HepG2 (cell line): Measurements from ENCODE around the gene GRPEL2. TPM values are rescaled to one million over a fixed set of nuclear protein-coding genes. Genes with fewer than 3 reads are reported as not detected.

Source experiments
- ATAC-seq: fragments of 200-7000 bp; cut with Tn5 transposase; 3 replicates; pipeline ENCODE4 v1.9.1; 2020; ENCODE audit warnings: mild to moderate bottlenecking, moderate library complexity
- BruUV-seq: library from RNA; stranded (reverse); fragments of 400-500 nt; replicated peaks from 2 replicates; lab custom pipeline; 2021; lab: Mats Ljungman, UMichigan
- CTCF ChIA-PET: fragments of 300-600 bp; formaldehyde crosslinking; extraction: SDS; loops from one replicate; lab custom pipeline; 2021; ENCODE audit warnings: low total read pairs, inconsistent platforms, low intra/inter-chr PET ratio; lab: Yijun Ruan, JAX
- POLR2A ChIA-PET: fragments of 350-600 bp; sonication (Branson Sonifier 250); formaldehyde crosslinking; loops from one replicate; lab custom pipeline; 2020; ENCODE audit warnings: antibody characterized with exemption, inconsistent platforms; lab: Yijun Ruan, JAX
- DNase-seq: peaks from one replicate; pipeline ENCODE4 v3.0.0-alpha.2; 2015; ENCODE audit warnings: low spot score
- FAIRE-seq: peaks from 3 replicates; lab custom pipeline; 2011; peaks lifted over from hg19 to GRCh38; lab: Jason Lieb, UNC
- H2AFZ ChIP-seq: one replicate; pipeline ENCODE4 v1.6.1; 2011; ENCODE audit warnings: low read length, inconsistent platforms
- H3K27ac ChIP-seq: fragments of 300-600 bp; 3 replicates; pipeline ENCODE4 v1.8.0; 2011; ENCODE audit warnings: mixed run types, mild to moderate bottlenecking, mixed read lengths, low read length, inconsistent platforms; ENCODE audit not compliant: insufficient read depth; ENCODE audit errors: extremely low read length
- H3K27me3 ChIP-seq, 2 experiments: fragments of 200-600 bp in 1 of 2; 2 replicates in 1 of 2; 3 replicates in 1 of 2; pipeline versions ENCODE4 v1.6.0 to v1.8.0; 2011; ENCODE audit warnings: low read length in 2 of 2, mild to moderate bottlenecking in 2 of 2, moderate library complexity in 2 of 2, inconsistent platforms in 1 of 2; ENCODE audit not compliant: insufficient read depth in 2 of 2, control insufficient read depth in 1 of 2
- H3K36me3 ChIP-seq, 2 experiments: fragments of 200-600 bp in 1 of 2; replicated peaks in 1 of 2; 2 replicates in 1 of 2; 3 replicates in 1 of 2; pipeline versions ENCODE4 v1.5.1 to v1.8.0; 2011; ENCODE audit warnings: low read length in 2 of 2, inconsistent platforms in 1 of 2; ENCODE audit not compliant: insufficient read depth in 2 of 2, control insufficient read depth in 1 of 2
- H3K4me1 ChIP-seq: 2 replicates; pipeline ENCODE4 v1.5.1; 2012; ENCODE audit warnings: low read length, inconsistent platforms; ENCODE audit not compliant: insufficient read depth
- H3K4me2 ChIP-seq: 2 replicates; pipeline ENCODE4 v1.6.0; 2011; ENCODE audit warnings: low read depth, low read length, inconsistent platforms
- H3K4me3 ChIP-seq, 3 experiments: fragments of 200-600 bp in 1 of 3; sonication (generic), shearing (Covaris generic) in 1 of 3; replicated peaks in 1 of 3; 2 replicates each; pipeline ENCODE4 v1.5.1; 2011 to 2016; ENCODE audit warnings: low read length in 3 of 3, inconsistent platforms in 2 of 3, low read depth in 2 of 3, mild to moderate bottlenecking in 2 of 3, control low read depth in 1 of 3, mixed read lengths in 1 of 3; ENCODE audit not compliant: insufficient read depth in 1 of 3
- H3K79me2 ChIP-seq: one replicate; pipeline ENCODE4 v1.6.1; 2011; ENCODE audit warnings: low read length, inconsistent platforms; ENCODE audit not compliant: insufficient read depth
- H3K9ac ChIP-seq: 2 replicates; pipeline ENCODE4 v1.6.0; 2011; ENCODE audit warnings: mild to moderate bottlenecking, low read depth, low read length, inconsistent platforms; ENCODE audit not compliant: insufficient read depth
- H3K9me3 ChIP-seq: 2 replicates; pipeline ENCODE4 v1.5.1; 2012; ENCODE audit warnings: mild to moderate bottlenecking, low read length
- H4K20me1 ChIP-seq: 2 replicates; pipeline ENCODE4 v1.6.0; 2011; ENCODE audit warnings: inconsistent platforms, mild to moderate bottlenecking, low read length, moderate library complexity; ENCODE audit not compliant: insufficient read depth
- CREM ChIP-seq, 2 experiments: sonication (generic) in 1 of 2; formaldehyde crosslinking in 1 of 2; IDR thresholded peaks; 2 replicates each; pipeline versions ENCODE4 v1.4.0 to v1.6.1; 2016 to 2020; ENCODE audit warnings: antibody characterized with exemption in 1 of 2, mild to moderate bottlenecking in 1 of 2, missing genetic modification reagents in 1 of 2
- GATAD2A ChIP-seq: IDR thresholded peaks from 2 replicates; pipeline ENCODE4 v1.6.1; 2016
- PTBP1 ChIP-seq: fragments of 200-400 bp; formaldehyde crosslinking; IDR thresholded peaks from 2 replicates; pipeline ENCODE4 v1.6.1; 2018; ENCODE audit warnings: low read length, low read depth; ENCODE audit not compliant: poor library complexity, severe bottlenecking
- ZBTB39 ChIP-seq: sonication (generic); formaldehyde crosslinking; IDR thresholded peaks from 2 replicates; pipeline ENCODE4 v1.5.0; 2020; ENCODE audit warnings: missing genetic modification reagents
- ZMAT3 ChIP-seq: sonication (generic); formaldehyde crosslinking; conservative IDR thresholded peaks from 2 replicates; pipeline ENCODE4 v1.7.0; 2021; ENCODE audit warnings: missing genetic modification reagents
- ZNF124 ChIP-seq: sonication (generic); formaldehyde crosslinking; IDR thresholded peaks from 2 replicates; pipeline ENCODE4 v1.4.0; 2020; ENCODE audit warnings: missing genetic modification reagents
- ZNF816 ChIP-seq: sonication (generic); formaldehyde crosslinking; IDR thresholded peaks from 2 replicates; pipeline ENCODE4 v1.8.0; 2022; ENCODE audit warnings: missing genetic modification reagents, mild to moderate bottlenecking, borderline replicate concordance
- WGBS: methylation state at CpG from one replicate; pipeline ENCODE4 v1.1.6; 2017; ENCODE audit warnings: low lambda C conversion rate; 5-methylcytosine and 5-hydroxymethylcytosine counted together
- in situ Hi-C: cut with HindIII; loops from 2 replicates; pipeline ENCODE4 v1.10.0; 2017; ENCODE audit warnings: low pct_unique_long_range_greater_than_20kb; ENCODE audit not compliant: extremely low pct_ligation_motif_present
- intact Hi-C: fragments of 100-400 bp; cut with micrococcal nuclease; formaldehyde crosslinking; loops from one replicate; pipeline ENCODE4 v1.10.0; 2022; ENCODE audit not compliant: unreplicated experiment
- polyA plus RNA-seq, 8 experiments: library from polyadenylated mRNA; depleted of rRNA in 3 of 8; stranded (reverse) in 7 of 8; unstranded in 1 of 8; fragments of >200 nt; fragmentation: Illumina TruSeq in 4 of 8; extraction: Trizol in 4 of 8; gene quantifications; 2 replicates each; pipeline versions ENCODE4 v1.2.1 to v1.2.3, GENCODE V29; 2011 to 2016; ENCODE audit warnings: low read depth in 4 of 8, missing spikeins in 1 of 8, mixed read lengths in 1 of 8; ENCODE audit not compliant: insufficient read depth in 1 of 8
- total RNA-seq, 5 experiments: library from RNA; depleted of rRNA; stranded (reverse); fragments of >200 nt; fragmentation: Illumina TruSeq; extraction: Trizol; gene quantifications; 2 replicates each; pipeline ENCODE4 v1.2.3, GENCODE V29; 2016; ENCODE audit warnings: low read depth in 1 of 5

Gene GRPEL2
- total and polyA plus RNA-seq, 2 of the 13 experiments (the other 11 are each of a cell fraction or from before 2014, with no cell fraction given) = 13.1 to 16.6 TPM

DNA sequence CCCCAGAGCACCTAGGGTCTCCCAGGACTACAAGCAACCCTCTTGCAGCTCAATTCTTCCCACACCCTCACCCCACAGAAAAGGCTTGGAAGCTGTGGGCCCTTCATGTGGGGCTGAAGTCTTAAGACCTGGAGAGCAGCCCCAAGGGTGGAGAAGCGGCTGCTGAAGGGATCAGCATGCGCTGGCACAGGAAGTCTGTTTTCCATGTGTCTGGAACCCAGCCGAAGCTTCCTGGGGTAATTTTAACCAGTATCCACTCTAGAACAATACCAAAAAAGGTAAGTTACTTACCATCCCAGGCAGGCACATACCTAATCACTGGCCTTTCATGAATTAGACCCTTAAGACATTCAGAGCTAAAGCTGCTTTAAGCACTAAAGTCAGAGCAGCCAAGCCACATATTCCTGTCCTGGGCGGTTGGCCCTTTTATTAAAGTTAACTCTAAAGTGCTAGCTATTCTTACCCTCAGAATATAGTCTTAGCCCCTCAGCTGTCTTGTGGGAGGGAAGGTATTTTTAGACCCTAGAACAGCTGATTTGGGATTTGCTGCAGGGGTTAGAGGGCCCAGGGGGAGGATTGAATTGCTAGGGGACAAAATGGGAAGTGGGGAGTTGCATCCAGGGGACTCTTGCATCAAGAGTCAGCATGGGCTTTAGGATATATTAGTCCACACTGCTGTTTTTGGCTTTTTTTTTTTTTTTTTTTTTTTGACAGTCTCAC lies 26.9 kb downstream of the GRPEL2 start:
- Histone ChIP-seq H3K9me3 (no peaks in the 10 kb centered on the region), H3K9ac (no peak overlapping the region), H3K4me1 (peaks cover 10% of the 10 kb centered on the region), H3K36me3 (no peaks in the 10 kb centered on the region), H3K27me3 (peaks cover 0 to 2% of the 10 kb centered on the region in 2 experiments; a peak in 1 of 5 replicates), H3K27ac (no peak overlapping the region), H4K20me1 (no peaks in the 10 kb centered on the region), H3K4me3 (no peak overlapping the region), H3K4me2 (no peak overlapping the region), H2AFZ (no peak overlapping the region), H3K79me2 (no peaks in the 10 kb centered on the region)
- no peak for FAIRE-seq
- no peak for ATAC-seq
- no peak for TF ChIP-seq PTBP1
- no peak for TF ChIP-seq ZNF124 (CRISPR knock-in tag)
- TF ChIP-seq GATAD2A (CRISPR knock-in tag) = no peak
- TF ChIP-seq ZNF816 (CRISPR knock-in tag) = no peak
- TF ChIP-seq ZMAT3 = no peak
- TF ChIP-seq ZBTB39 (CRISPR knock-in tag) = no peak
- no peak for TF ChIP-seq CREM (IDR thresholded peaks at IDR 0.05)
- no peak for TF ChIP-seq CREM (CRISPR knock-in tag; IDR thresholded peaks at IDR 0.05)
- in situ Hi-C loops (loop anchor here (5.0 kb wide), 1 partner anchor 50 kb away; no protein-coding TSS in a partner anchor), intact Hi-C loops (no loop called here)
- ChIA-PET CTCF (interaction anchor here (0.8 to 3.2 kb wide), 2 partner anchors 55 to 62 kb away, joined by 3 to 26 read pairs; no protein-coding TSS in a partner anchor), POLR2A (interaction anchor here (1.8 kb wide), 1 partner anchor 52 kb away, joined by 9 read pairs; no protein-coding TSS in a partner anchor)
- no peak for DNase-seq
- no TSS peak for BruUV-seq
- WGBS = 51% methylated on average over 4 of the region's 4 CpGs
